GM19238 (cell line): ENCODE results near the gene ZNF775.

Experiments
- DNase-seq: peaks from one replicate; pipeline ENCODE4 v3.0.0; 2011; ENCODE audit warnings: low spot score; ENCODE audit not compliant: insufficient read length

Gene ZNF775

GRCh38 chr7:150412016-150412415 is 32.9 kb downstream of the ZNF775 start:
- no peak for DNase-seq

DNA sequence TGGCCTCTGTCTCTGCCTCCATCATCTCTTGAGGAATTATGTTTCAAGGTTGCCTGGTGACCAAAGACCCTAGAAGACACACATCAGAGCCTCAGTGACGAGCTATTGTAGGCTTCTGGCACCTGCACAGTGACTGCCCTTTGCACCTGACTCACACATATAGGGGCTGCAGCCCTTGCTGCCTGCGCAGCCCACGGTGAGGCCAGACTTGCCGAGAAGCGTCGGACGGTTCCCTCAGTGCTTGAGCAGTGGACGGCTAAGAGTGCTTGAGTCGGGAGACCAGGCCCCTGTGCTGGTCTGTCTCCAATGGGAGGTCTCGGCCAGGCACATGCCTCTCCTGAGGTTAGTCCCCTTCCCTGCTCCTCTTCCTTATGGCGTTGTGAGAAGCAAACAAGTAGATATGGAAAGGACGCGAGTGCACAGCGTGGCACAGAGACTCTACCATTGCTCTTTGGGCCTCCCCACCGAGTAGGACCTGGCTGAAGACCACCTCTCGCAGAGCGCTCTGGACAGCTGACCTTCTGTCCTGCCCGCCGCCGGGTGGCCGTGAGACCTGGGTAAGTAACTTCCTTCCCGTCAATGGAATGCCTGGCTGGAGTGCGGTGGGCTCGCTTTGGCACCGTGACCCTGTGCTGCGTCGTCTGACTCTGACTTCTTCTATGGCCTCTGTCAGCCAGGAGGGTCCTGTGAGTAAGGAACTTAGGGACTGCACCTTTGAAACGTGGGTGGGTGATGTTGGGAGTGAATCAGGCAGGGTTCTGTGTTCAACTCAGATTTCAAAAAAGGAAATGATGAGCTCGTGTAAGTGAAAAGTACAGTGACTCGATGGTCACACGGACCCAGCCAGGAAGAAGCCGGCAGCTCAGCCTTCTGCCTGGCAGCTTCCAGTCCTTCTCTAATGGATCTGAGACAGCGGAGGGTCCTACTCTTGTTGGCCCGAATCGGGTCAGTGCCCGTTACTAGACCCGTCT is 33.7 kb downstream of the ZNF775 start:
- no peak for DNase-seq

DNA sequence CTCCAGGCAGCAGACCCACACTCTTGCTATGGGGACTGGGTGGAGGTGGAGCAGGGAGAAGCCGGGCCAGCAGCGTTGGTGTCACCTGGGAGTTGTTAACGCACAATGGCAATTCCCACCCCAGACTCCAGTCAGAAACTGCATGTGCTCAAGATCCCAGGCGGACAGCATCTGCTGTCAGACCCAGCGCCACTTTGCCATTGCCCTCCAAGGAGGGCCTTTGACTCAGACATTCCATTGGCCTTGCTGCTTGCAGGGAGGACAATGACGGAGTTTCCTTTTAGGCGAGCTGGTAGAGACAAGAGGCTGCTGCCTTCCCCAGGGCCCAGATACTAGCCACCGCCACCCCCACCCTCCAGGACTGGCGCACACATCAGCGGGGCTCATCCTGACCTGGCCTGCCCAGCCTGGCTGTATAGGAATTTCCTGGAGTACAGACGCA is 34.5 kb downstream of the ZNF775 start:
- no peak for DNase-seq

GRCh38 chr7:150415161-150416153 is 36.3 kb downstream of the ZNF775 start:
- no peak for DNase-seq

- no peak for DNase-seq
Measured at GRCh38 chr7:150417239-150417638, 38.1 kb downstream of the ZNF775 start.

GRCh38 chr7:150417863-150418262 is 38.7 kb downstream of the ZNF775 start:
- no peak for DNase-seq

GRCh38 chr7:150420242-150420641 is 41.1 kb downstream of the ZNF775 start:
- no peak for DNase-seq

DNA sequence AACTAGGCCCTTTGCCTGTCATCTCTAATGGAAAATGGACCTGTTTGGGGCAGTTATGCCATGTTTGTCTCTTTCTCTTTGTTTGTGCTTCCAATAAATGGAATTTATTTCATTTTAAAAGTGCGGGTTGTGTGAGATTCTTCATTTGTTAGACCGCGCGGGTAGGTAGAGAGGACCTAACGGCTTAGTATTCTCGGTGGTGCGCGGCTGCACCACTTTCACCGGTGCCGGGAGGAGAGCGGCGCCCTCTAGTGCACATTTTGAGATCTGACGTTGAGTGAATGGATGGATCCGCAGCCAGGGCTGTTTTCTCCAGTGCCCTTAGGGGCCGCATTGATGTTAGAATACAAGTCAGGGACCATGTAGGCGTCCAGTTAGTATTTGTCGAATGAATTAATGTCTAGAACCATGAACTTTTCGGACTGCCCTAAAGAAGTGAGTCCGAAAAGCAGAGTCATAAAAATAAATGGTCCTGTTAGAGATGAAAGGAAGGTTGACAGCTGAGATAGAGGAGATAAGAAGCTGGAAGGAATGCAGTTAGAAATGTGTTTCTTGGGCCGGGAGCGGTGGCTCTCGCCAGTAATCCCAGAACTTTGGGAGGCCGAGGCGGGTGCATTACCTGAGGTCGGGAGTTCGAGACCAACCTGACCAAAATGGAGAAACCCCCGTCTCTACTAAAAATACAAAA is 42.0 kb downstream of the ZNF775 start:
- DNase-seq: peak; percentile 86

- DNase-seq: no peak
Measured at GRCh38 chr7:150421831-150422230, 42.7 kb downstream of the ZNF775 start.

DNA sequence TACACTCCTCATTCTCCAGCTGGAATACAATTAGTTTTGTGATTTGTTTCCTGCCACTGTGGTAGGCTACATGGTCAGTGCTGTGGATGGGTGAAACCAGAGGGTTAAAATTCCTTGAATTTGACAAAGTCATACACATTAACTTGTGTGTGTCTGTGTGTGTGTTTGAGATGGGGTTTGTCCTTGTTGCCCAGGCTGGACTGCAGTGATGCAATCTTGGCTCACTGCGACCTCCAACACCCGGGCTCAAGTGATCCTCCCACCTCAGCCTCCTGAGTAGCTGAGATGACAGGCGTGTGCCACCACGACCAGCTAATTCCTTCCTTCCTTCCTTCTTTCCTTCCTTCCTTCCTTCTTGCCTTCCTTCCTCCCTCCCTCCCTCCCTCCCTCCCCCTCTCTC is 46.5 kb downstream of the ZNF775 start:
- DNase-seq: no peak

DNA sequence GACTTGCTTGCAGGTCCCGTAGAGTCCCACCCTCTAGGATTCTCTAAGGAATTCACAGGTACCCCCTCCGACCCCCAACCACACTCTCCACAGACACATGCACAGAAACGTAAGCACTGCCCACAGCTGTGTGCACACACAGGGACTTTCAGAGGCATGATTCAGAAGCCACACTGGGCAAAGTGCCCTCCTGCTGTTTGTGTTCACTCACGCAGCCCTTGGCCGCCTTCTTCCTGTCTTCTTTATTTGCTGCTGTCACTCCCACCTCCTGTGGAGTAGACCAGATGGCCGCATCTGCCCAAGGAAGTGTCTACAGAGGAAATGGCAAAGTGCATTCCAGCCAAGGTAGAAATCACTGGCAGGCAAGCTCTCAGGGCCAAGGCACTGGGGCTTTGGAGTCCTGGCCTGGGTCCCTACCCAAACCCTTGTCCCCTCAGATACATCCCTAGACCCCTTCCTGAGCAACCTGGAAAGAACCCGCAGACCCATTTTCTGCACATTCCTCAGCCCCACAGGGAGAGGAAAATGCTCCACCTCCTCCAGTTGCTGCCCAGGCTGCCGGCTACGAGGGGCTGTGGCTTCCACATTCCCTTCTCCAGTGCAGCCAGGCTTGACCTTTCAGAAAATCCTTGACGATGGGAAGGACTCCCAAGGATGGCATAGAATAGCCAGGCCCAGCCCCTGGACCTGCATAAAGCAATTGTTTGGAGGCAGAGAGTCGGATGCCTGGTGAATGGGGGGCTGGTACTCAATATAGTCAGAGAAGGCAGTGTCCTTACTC is 49.7 kb downstream of the ZNF775 start:
- no peak for DNase-seq

GRCh38 chr7:150429699-150430098 is 50.6 kb downstream of the ZNF775 start:
- no peak for DNase-seq

DNA sequence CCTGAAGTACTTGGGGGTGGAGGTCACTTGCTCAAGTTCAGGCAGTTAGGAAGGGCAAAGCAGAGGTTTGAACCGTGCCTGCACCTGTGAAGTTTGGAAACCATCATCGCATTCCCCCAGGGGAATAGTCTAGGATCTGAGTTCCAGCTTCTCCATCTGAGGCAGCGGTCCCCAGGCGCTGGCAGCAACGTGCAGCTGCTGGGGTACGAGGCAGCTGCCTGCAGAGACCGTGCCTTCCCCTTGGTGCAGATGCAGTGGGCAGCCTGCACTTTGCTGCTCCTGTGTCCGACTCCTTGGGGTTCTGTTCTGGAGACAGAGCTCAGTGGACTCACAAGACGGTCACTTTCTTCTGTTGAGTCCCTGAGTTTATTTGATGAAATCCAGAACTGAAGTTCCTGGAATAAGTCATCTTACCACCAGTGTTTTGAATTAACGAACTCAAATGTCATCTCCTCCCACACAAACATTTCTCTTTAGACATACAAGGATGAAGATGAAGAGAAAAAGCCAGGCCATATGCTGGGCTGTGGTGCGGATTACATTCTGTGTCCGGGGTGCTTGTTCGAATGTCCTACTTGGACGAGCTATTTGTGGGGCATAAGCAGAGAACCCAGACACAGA is 51.4 kb downstream of the ZNF775 start:
- DNase-seq: no peak

DNA sequence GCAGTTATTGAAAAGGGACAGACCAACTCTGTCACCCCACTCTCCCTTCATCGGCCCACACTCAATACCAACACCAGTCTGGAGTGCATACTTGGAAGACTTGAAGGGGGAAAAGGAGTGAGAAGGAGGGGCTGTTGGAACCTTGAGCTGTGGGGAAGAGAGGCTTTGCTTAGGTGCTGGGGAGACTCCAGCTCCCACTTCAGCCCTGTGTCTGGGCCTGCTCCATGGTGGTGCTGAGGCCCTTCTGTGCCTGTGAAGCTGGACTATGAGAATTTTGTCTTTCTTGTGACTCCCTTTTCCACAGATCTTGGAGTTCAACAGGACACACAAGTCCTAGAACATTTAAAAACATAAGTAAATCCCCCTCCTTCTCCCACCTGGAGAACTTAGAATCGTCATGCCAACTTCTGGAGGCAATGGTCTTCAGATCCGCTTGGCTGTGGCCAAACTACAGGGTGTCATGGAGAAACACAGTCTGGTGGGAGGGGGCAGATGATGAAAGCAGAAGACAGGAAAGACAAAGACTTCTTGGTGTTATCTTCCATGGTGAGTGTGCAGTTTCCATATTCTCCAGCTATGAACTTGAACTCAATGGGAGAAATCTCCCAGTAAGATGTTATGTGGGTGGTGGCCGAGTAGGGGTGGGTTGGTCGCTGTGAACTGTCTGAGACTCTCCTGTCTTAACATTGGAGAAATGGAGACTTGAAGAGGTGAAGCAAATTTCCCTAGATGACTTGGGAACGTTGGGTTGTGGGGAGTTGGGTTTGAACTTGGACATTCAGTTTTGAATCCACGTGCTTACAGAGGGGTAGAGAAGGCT is 52.9 kb downstream of the ZNF775 start:
- no peak for DNase-seq

GRCh38 chr7:150432915-150433892 is 54.1 kb downstream of the ZNF775 start:
- no peak for DNase-seq

DNA sequence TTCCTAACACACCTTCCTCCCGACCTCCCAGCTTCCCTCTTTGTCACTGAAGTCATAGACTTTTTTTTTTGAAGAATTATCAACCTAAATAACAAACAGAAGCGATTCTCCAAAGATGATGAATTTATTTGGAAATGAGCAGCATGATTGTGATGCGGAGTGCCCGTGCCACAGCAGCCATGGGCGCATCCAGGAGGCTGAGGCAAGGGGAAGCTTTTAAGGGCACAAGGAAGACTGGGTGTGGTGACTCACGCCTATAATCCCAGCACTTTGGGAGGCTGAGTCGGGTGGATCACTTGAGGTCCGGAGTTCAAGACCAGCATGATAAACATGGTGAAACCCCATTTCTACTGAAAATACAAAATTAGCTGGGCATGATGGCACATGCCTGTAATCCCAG is 55.1 kb downstream of the ZNF775 start:
- DNase-seq: no peak

DNA sequence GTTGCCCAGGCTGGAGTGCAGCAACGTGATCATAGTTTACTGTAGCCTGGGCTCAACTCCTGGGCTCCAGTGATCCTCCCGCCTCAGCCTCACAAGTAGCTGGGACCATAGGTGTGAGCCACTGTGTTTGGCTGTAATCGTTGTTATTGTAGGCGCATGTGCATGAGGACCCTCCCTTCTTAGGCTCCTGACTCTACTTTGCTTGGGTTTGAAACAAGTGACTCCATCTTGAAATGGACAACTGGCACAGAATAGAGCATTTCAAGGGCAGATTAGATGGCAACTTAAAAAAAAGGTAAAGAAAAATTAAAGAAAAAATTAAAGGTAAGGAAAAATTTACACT is 55.9 kb downstream of the ZNF775 start:
- no peak for DNase-seq
